HUES6 (cell line): ENCODE results near the gene SRM.
"Not testable (repeated sequence)": the region's sequence is repeated elsewhere in the genome, so short reads cannot be mapped to it uniquely, and the experiment has no call there.

ENCODE experiments used
- H3K27ac ChIP-seq: 2 replicates; pipeline ENCODE4 v1.7.0; 2013; ENCODE audit warnings: low read depth, mild to moderate bottlenecking, low read length, inconsistent platforms
- H3K27me3 ChIP-seq: 2 replicates; pipeline ENCODE4 v1.6.1; 2013; ENCODE audit warnings: low read length; ENCODE audit not compliant: control insufficient read depth, insufficient read depth
- H3K36me3 ChIP-seq: 2 replicates; pipeline ENCODE4 v1.6.1; 2013; ENCODE audit warnings: low read length; ENCODE audit not compliant: control insufficient read depth, insufficient read depth
- H3K4me1 ChIP-seq: 2 replicates; pipeline ENCODE4 v1.6.1; 2013; ENCODE audit warnings: low read length; ENCODE audit not compliant: control insufficient read depth, insufficient read depth
- H3K4me3 ChIP-seq: 2 replicates; pipeline ENCODE4 v1.5.1; 2013; ENCODE audit warnings: low read depth, low read length
- H3K9ac ChIP-seq: one replicate; pipeline ENCODE4 v1.6.1; 2013; ENCODE audit warnings: mild to moderate bottlenecking, low read length
- H3K9me3 ChIP-seq: 2 replicates; pipeline ENCODE4 v1.6.1; 2013; ENCODE audit warnings: low read depth, low read length; ENCODE audit not compliant: control insufficient read depth, insufficient read depth

SRM gene

GRCh38 chr1:11053758-11054137 lies 6.1 kb downstream of the SRM start:
- Histone ChIP-seq H3K9ac (no peak overlapping the region), H3K27ac (no peak overlapping the region), H3K9me3 (no peaks in the 10 kb centered on the region), H3K36me3 (peaks cover 30% of the 10 kb centered on the region), H3K27me3 (no peaks in the 10 kb centered on the region), H3K4me3 (no peak overlapping the region), H3K4me1 (peaks cover 15% of the 10 kb centered on the region)

GRCh38 chr1:11052839-11053757 lies 6.7 kb downstream of the SRM start:
- Histone ChIP-seq H3K9me3 (no peaks in the 10 kb centered on the region), H3K27me3 (no peaks in the 10 kb centered on the region), H3K4me1 (peaks cover 12% of the 10 kb centered on the region), H3K36me3 (peaks cover 29% of the 10 kb centered on the region), H3K4me3 (no peak overlapping the region), H3K27ac (no peak overlapping the region), H3K9ac (no peak overlapping the region)

GRCh38 chr1:11051781-11052511 lies 7.9 kb downstream of the SRM start:
- Histone ChIP-seq H3K4me1 (peaks cover 12% of the 10 kb centered on the region), H3K27me3 (no peaks in the 10 kb centered on the region), H3K9ac (no peak overlapping the region), H3K4me3 (no peak overlapping the region), H3K36me3 (peaks cover 20% of the 10 kb centered on the region), H3K27ac (no peak overlapping the region), H3K9me3 (no peaks in the 10 kb centered on the region)

GRCh38 chr1:11051121-11051520 lies 8.7 kb downstream of the SRM start:
- not testable (repeated sequence) for H3K27me3 ChIP-seq, H3K9ac ChIP-seq, H3K27ac ChIP-seq, H3K4me3 ChIP-seq, H3K9me3 ChIP-seq
- Histone ChIP-seq H3K4me1 (peaks cover 12% of the 10 kb centered on the region), H3K36me3 (peaks cover 12% of the 10 kb centered on the region)

GRCh38 chr1:11046625-11047365 lies 13.0 kb downstream of the SRM start, which contains the start of gene MASP2:
MASP2 (minus strand) TSS chr1:11047239; CDS start chr1:11047207, 32 bp downstream.
- H3K9me3 ChIP-seq, result no peaks in the 10 kb centered on the region
- no peak within 1 kb of the TSS for H3K9ac ChIP-seq
- 0 out of 2 replicates have a peak, but pooled peaks cover 5% of the 10 kb centered on the region for H3K4me1 ChIP-seq
- no peaks in the 10 kb centered on the region for H3K27me3 ChIP-seq
- H3K4me3 ChIP-seq, result no peak within 1 kb of the TSS
- no peak within 1 kb of the TSS for H3K27ac ChIP-seq
- H3K36me3 ChIP-seq, result no peaks in the 10 kb centered on the region

GRCh38 chr1:11046270-11046566 lies 13.6 kb downstream of the SRM start:
- Histone ChIP-seq H3K9ac (no peak overlapping the region), H3K27ac (no peak overlapping the region), H3K4me3 (no peak overlapping the region)

GRCh38 chr1:11045428-11046269 lies 14.2 kb downstream of the SRM start:
- H3K9ac ChIP-seq, result no peak overlapping the region
- H3K27ac ChIP-seq, result no peak overlapping the region
- 0 out of 2 replicates have a peak, but pooled peaks cover 4% of the 10 kb centered on the region for H3K4me1 ChIP-seq
- no peak overlapping the region for H3K4me3 ChIP-seq
- H3K27me3 ChIP-seq, result no peaks in the 10 kb centered on the region
- no peaks in the 10 kb centered on the region for H3K9me3 ChIP-seq
- no peaks in the 10 kb centered on the region for H3K36me3 ChIP-seq

More at GRCh38 chr1:11046270-11046566, 13.6 kb downstream of the SRM start:
- Histone ChIP-seq H3K27me3 (no peaks in the 10 kb centered on the region), H3K4me1 (0 out of 2 replicates have a peak, but pooled peaks cover 4% of the 10 kb centered on the region), H3K9me3 (no peaks in the 10 kb centered on the region), H3K36me3 (no peaks in the 10 kb centered on the region)

- H3K4me3 ChIP-seq, result no peak overlapping the region
- no peaks in the 10 kb centered on the region for H3K9me3 ChIP-seq
- H3K36me3 ChIP-seq, result no peaks in the 10 kb centered on the region
- H3K27me3 ChIP-seq, result no peaks in the 10 kb centered on the region
- H3K9ac ChIP-seq, result no peak overlapping the region
- H3K4me1 ChIP-seq, result 0 out of 2 replicates have a peak, but pooled peaks cover 4% of the 10 kb centered on the region
- no peak overlapping the region for H3K27ac ChIP-seq
These were observed 14.9 kb downstream of the SRM start for GRCh38 chr1:11044849-11045427.

GRCh38 chr1:11044086-11044848 lies 15.6 kb downstream of the SRM start:
- 0 out of 2 replicates have a peak, but pooled peaks cover 4% of the 10 kb centered on the region for H3K4me1 ChIP-seq
- H3K27me3 ChIP-seq, result 0 out of 2 replicates have a peak, but pooled peaks cover 3% of the 10 kb centered on the region
- H3K9ac ChIP-seq, result no peak overlapping the region
- H3K36me3 ChIP-seq, result no peaks in the 10 kb centered on the region
- H3K4me3 ChIP-seq, result no peak overlapping the region
- H3K9me3 ChIP-seq, result no peaks in the 10 kb centered on the region
- no peak overlapping the region for H3K27ac ChIP-seq
